ENCODE results near the gene PIGX.
"Not testable (repeated sequence)": the region's sequence is repeated elsewhere in the genome, so short reads cannot be mapped to it uniquely, and the experiment has no call there.

The PIGX gene

GRCh38 chr3:196706327-196706726 lies 5.8 kb upstream of the PIGX start:
- DNase-seq (ENCODE audit: low read depth, low spot score) = no peak

- no peak for DNase-seq (ENCODE audit: low read depth, low spot score)
Measured at GRCh38 chr3:196706731-196707130, 5.4 kb upstream of the PIGX start.

GRCh38 chr3:196707566-196707965 lies 4.6 kb upstream of the PIGX start:
- DNase-seq (ENCODE audit: low read depth, low spot score) = no peak

- no peak for DNase-seq (ENCODE audit: low read depth, low spot score)
Measured at GRCh38 chr3:196708467-196708866, 3.7 kb upstream of the PIGX start.

- DNase-seq (ENCODE audit: low read depth, low spot score) = peak; percentile 32
Measured at GRCh38 chr3:196712514-196713413, 587 bp downstream of the PIGX start.

DNA sequence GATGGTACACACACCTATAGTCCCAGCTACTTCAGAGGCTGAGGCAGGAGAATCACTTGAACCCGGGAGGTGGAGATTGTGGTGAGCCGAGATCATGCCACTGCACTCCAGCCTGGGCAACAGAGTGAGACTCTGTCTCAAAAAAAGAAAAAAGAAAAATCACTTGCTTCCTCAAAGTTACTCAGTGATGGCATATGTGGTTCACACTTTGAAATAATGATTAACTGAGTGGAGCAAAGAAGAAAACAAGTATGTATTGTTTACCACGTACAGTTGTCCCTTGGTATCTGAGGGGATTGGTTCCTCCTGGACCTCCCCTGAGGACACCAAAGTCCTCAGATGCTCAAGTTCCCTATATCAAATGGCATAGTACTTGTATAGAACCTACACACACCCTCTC lies 5.0 kb downstream of the PIGX start:
- not testable (repeated sequence) for DNase-seq (ENCODE audit: low read depth, low spot score)

GRCh38 chr3:196721097-196721496 lies 8.9 kb downstream of the PIGX start:
- no peak for DNase-seq (ENCODE audit: low read depth, low spot score)

- peak; percentile 21 for DNase-seq (ENCODE audit: low read depth, low spot score)
Measured at GRCh38 chr3:196726788-196727675, 14.9 kb downstream of the PIGX start.

- DNase-seq (ENCODE audit: low read depth, low spot score) = no peak
Measured at GRCh38 chr3:196735751-196736150, 23.6 kb downstream of the PIGX start.

DNA sequence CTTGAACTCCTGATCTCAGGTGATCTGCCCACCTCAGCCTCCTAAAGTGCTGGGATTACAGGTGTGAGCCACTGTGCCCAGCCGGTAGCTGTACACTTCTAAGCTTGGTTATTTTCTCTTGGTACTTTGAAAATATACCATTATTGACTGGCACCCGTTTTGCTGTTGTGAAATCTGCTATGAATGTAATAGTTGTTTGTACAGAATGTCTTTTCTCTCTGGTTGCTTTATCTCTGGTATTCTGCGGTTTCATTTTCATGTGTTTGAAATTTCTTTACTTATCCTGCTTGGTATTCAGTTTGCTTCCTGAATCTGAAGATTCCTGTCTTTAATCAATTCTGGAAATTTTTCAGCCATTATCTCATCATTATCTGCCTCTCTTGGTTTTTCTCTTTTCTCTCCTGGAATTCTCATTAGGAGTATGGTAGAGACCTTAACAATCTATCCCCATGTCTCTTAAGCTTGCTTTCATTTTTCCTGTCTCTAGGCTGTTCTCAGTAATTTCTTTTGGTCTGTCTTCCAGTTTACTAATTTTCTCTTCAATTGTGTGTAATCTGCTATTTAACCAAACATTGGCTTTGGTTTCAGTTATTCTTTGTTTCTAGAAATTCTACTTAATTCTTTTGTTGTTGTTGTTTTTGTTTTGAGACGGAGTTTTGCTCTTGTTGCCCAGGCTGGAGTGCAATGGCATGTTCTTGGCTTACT lies 24.6 kb downstream of the PIGX start:
- DNase-seq (ENCODE audit: low read depth, low spot score) = no peak

GRCh38 chr3:196737655-196738054 lies 25.5 kb downstream of the PIGX start:
- DNase-seq (ENCODE audit: low read depth, low spot score) = no peak

- DNase-seq (ENCODE audit: low read depth, low spot score) = peak; percentile 63
Measured at GRCh38 chr3:196739671-196740480, 27.7 kb downstream of the PIGX start, which contains the start of gene PAK2. TSS of gene PAK2 (plus strand) at chr3:196739857. CDS start at chr3:196782647, 42,790 bp downstream.

DNA sequence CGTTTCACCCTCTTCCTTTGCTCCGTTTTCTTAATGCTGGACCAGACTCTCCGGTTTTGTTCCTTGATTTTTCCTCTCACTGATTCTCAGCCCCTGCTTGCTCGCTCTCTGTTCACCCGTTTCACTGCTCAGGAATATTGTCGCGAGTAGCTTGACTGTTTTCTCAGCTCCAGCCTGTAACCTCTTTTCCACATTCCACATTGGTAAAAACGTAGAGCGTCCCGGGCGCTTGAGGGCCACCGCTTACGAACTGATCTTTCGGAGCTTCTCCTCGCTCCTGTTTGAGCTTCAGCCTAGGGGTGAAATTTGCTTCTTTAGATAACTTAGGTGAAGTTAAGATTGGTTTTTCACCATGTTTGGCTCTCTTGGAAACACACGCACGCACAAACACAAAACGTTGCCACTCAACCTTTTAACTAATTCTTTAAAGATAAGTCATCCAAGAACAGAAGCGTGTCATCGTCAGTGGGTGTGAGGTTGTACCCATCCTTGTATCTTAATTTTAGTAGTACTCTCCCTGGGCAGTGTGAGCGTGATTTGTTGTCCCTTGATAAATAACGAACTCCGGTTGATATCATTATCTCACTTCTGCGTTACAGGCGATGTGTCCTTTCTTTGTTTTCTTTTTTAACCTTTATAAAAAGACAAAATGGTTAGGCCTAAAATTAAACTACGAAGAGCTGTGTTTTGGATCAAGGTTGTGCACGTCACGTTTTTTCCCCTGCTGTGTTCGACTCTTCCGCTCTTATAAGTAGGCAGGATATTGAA lies 28.5 kb downstream of the PIGX start:
- DNase-seq (ENCODE audit: low read depth, low spot score) = peak; percentile 26

DNA sequence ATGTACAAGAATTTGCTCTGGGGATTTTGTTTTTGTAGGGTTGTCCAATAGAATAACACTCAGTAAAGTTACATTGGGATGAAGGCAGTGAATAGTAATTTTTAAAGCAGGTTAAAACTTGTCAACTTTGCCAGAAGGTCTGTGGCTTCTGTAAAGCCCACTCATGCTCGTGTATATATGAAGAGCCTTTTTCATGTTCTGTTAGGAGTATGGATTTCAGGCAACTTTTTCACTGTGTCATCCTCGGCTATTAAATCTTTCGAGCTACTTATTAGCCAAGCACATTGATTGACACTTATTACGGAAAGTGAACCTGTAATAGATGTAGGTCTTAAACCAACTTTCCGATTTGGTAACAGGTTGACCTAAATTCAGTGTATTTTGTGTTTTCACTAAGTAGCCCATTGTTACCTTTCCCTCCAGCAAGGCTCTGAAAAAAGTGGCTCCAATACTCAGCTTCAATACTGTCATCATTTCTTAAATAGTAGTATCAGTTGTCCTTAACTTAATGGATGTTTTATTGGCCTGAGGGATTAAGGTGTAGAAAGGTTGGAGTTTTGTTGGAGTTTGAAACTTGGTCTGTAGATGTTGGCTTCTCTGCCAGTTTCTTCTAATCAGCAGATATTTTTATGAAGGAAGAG lies 29.2 kb downstream of the PIGX start:
- no peak for DNase-seq (ENCODE audit: low read depth, low spot score)

GRCh38 chr3:196743569-196743968 lies 31.4 kb downstream of the PIGX start:
- not testable (repeated sequence) for DNase-seq (ENCODE audit: low read depth, low spot score)

- no peak for DNase-seq (ENCODE audit: low read depth, low spot score)
Measured at GRCh38 chr3:196749125-196749524, 36.9 kb downstream of the PIGX start.

- DNase-seq (ENCODE audit: low read depth, low spot score) = no peak
Measured at GRCh38 chr3:196753201-196753600, 41.0 kb downstream of the PIGX start.

DNA sequence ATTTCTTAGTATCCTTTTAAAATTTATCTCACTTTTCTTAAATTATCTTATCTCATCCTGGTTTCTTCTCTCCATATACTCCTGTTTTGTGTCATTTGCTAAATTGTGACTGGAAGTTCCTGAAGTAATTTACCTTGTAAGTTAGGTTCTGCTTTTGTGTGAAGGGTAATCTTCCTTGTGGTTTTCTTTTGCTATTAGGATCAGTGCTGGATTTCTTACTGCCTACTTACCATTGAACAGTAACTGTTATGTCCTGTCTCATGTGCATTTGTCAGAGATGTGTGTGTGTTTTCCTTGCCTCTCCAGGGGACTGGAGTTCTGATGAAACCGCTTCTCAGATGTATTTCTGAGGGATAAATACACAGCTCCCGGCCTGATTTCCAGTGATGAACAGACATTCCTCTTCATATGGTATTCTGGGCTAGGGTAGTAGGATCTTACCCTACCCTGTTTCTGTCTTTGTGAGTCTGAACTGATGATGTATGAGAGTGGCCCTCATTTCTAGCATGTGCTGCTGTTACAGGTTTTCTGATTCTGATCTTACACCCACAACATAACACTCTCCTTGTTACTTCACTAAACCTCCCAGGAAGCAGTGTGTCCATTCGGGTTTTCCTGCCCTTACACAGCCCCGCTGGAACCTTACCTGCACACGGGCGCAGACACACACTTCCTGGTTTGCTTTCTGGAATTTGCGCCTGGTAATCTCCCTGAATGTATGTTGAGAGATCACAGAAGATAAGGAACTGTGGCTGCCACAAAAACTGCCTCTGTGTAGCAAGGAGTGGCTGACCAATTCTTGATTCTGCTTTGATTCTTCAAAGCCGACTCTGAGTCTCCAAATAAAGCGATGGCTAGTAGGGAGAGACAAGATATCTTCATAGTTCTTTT lies 42.2 kb downstream of the PIGX start:
- no peak for DNase-seq (ENCODE audit: low read depth, low spot score)

- DNase-seq (ENCODE audit: low read depth, low spot score) = no peak
Measured at GRCh38 chr3:196756732-196757131, 44.6 kb downstream of the PIGX start.

All from smooth muscle cell of the brain vasculature (primary cell).